HG02852 (cell line): ENCODE measurements around the gene GALR1.
"Not testable (repeated sequence)": the region's sequence is repeated elsewhere in the genome, so short reads cannot be mapped to it uniquely, and the experiment has no call there.

ENCODE experiments used
- ATAC-seq: cut with Tn5 transposase; IDR thresholded peaks from one replicate; pipeline ENCODE4 v1.9.1; 2021; ENCODE audit warnings: mild to moderate bottlenecking, moderate library complexity; ENCODE audit not compliant: unreplicated experiment

Gene GALR1

GRCh38 chr18:77250501-77250925 lies 865 bp downstream of the GALR1 start:
- ATAC-seq, result no peak

- no peak for ATAC-seq
Measured at GRCh38 chr18:77250926-77251729, 1.5 kb downstream of the GALR1 start.

GRCh38 chr18:77251730-77252050 lies 2.0 kb downstream of the GALR1 start:
- no peak for ATAC-seq

GRCh38 chr18:77254711-77255405 lies 5.2 kb downstream of the GALR1 start:
- no peak for ATAC-seq

GRCh38 chr18:77255426-77256105 lies 5.9 kb downstream of the GALR1 start:
- ATAC-seq, result no peak

- ATAC-seq, result no peak
Measured at GRCh38 chr18:77262643-77263465, 13.2 kb downstream of the GALR1 start.

- no peak for ATAC-seq
Measured at GRCh38 chr18:77263466-77263763, 13.8 kb downstream of the GALR1 start.

- ATAC-seq, result no peak
Measured at GRCh38 chr18:77267969-77268368, 18.3 kb downstream of the GALR1 start.

- no peak for ATAC-seq
Measured at GRCh38 chr18:77268456-77268855, 18.8 kb downstream of the GALR1 start.

GRCh38 chr18:77271576-77272481 lies 22.2 kb downstream of the GALR1 start:
- no peak for ATAC-seq

GRCh38 chr18:77290841-77291240 lies 41.2 kb downstream of the GALR1 start:
- not testable (repeated sequence) for ATAC-seq

GRCh38 chr18:77298172-77298571 lies 48.5 kb downstream of the GALR1 start:
- no peak for ATAC-seq

- no peak for ATAC-seq
Measured at GRCh38 chr18:77299706-77300105, 50.1 kb downstream of the GALR1 start.

GRCh38 chr18:77300579-77300978 lies 50.9 kb downstream of the GALR1 start:
- no peak for ATAC-seq

GRCh38 chr18:77304268-77304667 lies 54.6 kb downstream of the GALR1 start:
- no peak for ATAC-seq

GRCh38 chr18:77305676-77306075 lies 56.0 kb downstream of the GALR1 start:
- no peak for ATAC-seq

GRCh38 chr18:77308216-77308615 lies 58.6 kb downstream of the GALR1 start:
- ATAC-seq, result no peak

GRCh38 chr18:77314511-77314910 lies 64.9 kb downstream of the GALR1 start:
- no peak for ATAC-seq

GRCh38 chr18:77314952-77315351 lies 65.3 kb downstream of the GALR1 start:
- no peak for ATAC-seq

- ATAC-seq, result no peak
Measured at GRCh38 chr18:77316008-77316407, 66.4 kb downstream of the GALR1 start.
